H1 (cell line): ENCODE measurements around the gene AAGAB. TPM values are rescaled to one million over a fixed set of nuclear protein-coding genes. Genes with fewer than 3 reads are reported as not detected.

Experiments
- BRCA1 ChIP-seq: IDR thresholded peaks from 2 replicates; pipeline ENCODE4 v1.6.1; 2012; ENCODE audit warnings: low read depth, low read length, improper control_type of control experiment
- TBP ChIP-seq: IDR thresholded peaks from 2 replicates; pipeline ENCODE4 v1.6.1; 2011; ENCODE audit warnings: low read depth, low read length, improper control_type of control experiment
- TCF12 ChIP-seq: IDR thresholded peaks from 2 replicates; pipeline ENCODE4 v1.6.1; 2011; ENCODE audit warnings: low read depth, mild to moderate bottlenecking, low read length
- polyA plus RNA-seq, 7 experiments: library from polyadenylated mRNA; depleted of rRNA in 3 of 7; stranded (reverse) in 5 of 7; unstranded in 2 of 7; fragments of >200 nt in 5 of 7; fragments of 200-250 nt in 2 of 7; gene quantifications; 1 replicate in 5 of 7; 2 replicates in 1 of 7; 4 replicates in 1 of 7; pipeline versions ENCODE4 v1.2.1 to v1.2.3, GENCODE V29; 2011 to 2013; ENCODE audit warnings: missing spikeins in 2 of 7, mixed read lengths in 2 of 7
- total RNA-seq: library from RNA; stranded (reverse); fragmentation: NEBNext Ultra II Directional; extraction: Animal tissue kit (Norgen Biotek cat#: 25700); gene quantifications from 2 replicates; pipeline ENCODE4 v1.2.1, GENCODE V29; 2021
- TF ChIP-seq, protein P1 (sequence below), 3 experiments: IDR thresholded peaks; 1 replicate in 2 of 3; 2 replicates in 1 of 3; pipeline versions ENCODE4 v1.5.1 to v1.6.1; 2011; ENCODE audit warnings: low read length in 3 of 3, mild to moderate bottlenecking in 3 of 3, inconsistent platforms in 2 of 3, low read depth in 1 of 3, moderate library complexity in 1 of 3; ENCODE audit not compliant: insufficient read depth in 1 of 3; ENCODE audit errors: control extremely low read depth in 1 of 3

The AAGAB gene
- total and polyA plus RNA-seq, 2 of the 8 experiments (the other 6 are each of a cell fraction or from before 2014, with no cell fraction given) = 20.1 to 45.9 TPM

GRCh38 chr15:67241132-67241855 lies 13.2 kb downstream of the AAGAB start (continued):
- TF ChIP-seq, protein P1, sequence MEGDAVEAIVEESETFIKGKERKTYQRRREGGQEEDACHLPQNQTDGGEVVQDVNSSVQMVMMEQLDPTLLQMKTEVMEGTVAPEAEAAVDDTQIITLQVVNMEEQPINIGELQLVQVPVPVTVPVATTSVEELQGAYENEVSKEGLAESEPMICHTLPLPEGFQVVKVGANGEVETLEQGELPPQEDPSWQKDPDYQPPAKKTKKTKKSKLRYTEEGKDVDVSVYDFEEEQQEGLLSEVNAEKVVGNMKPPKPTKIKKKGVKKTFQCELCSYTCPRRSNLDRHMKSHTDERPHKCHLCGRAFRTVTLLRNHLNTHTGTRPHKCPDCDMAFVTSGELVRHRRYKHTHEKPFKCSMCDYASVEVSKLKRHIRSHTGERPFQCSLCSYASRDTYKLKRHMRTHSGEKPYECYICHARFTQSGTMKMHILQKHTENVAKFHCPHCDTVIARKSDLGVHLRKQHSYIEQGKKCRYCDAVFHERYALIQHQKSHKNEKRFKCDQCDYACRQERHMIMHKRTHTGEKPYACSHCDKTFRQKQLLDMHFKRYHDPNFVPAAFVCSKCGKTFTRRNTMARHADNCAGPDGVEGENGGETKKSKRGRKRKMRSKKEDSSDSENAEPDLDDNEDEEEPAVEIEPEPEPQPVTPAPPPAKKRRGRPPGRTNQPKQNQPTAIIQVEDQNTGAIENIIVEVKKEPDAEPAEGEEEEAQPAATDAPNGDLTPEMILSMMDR (IDR thresholded peaks at IDR 0.05; ENCODE audit: control extremely low read depth in 1 of 3, insufficient read depth in 1 of 3, low read depth in 1 of 3, low read length in 3 of 3) = no peak
- TF ChIP-seq TBP (no peak), TCF12 (no peak), BRCA1 (no peak)
